ENCODE data around the gene GPNMB. TPM values are rescaled to one million over a fixed set of nuclear protein-coding genes. Genes with fewer than 3 reads are reported as not detected.

Gene GPNMB
- total RNA-seq, 4 donors from 2014 or later = 48.1 to 136 (median 70.4) TPM

GRCh38 chr7:23234569-23235296, 11.8 kb upstream of the GPNMB start:
- Histone ChIP-seq H3K36me3 (no peaks in the 10 kb centered on the region), H3K9me3 (no peaks in the 10 kb centered on the region), H3K4me3 (no peak overlapping the region), H3K27ac (no peak overlapping the region), H3K27me3 (no peaks in the 10 kb centered on the region), H3K4me1 (no peaks in the 10 kb centered on the region)
- ATAC-seq = no peak
- TF ChIP-seq EP300 (IDR thresholded peaks at IDR 0.05) = no peak
- no peak for TF ChIP-seq POLR2A (IDR thresholded peaks at IDR 0.05)
- TF ChIP-seq CTCF (IDR thresholded peaks at IDR 0.05) = no peak
- no peak for TF ChIP-seq POLR2AphosphoS5 (IDR thresholded peaks at IDR 0.05)
- WGBS, 2 donors (ENCODE audit: low coverage in 1 of 2) = 86 to 88% methylated on average over 7 of the region's 9 CpGs

GRCh38 chr7:23235813-23236221, 10.8 kb upstream of the GPNMB start:
- Histone ChIP-seq H3K4me1 (no peaks in the 10 kb centered on the region), H3K27ac (no peak overlapping the region), H3K27me3 (no peaks in the 10 kb centered on the region), H3K9me3 (no peaks in the 10 kb centered on the region), H3K4me3 (no peak overlapping the region), H3K36me3 (no peaks in the 10 kb centered on the region)
- TF ChIP-seq POLR2AphosphoS5 (IDR thresholded peaks at IDR 0.05) = no peak
- no peak for TF ChIP-seq POLR2A (IDR thresholded peaks at IDR 0.05)
- WGBS, 2 donors (ENCODE audit: low coverage in 1 of 2) = 60 to 65% methylated on average over 6 of the region's 6 CpGs
- ATAC-seq = peak; percentile 75

- no peak for ATAC-seq
- 90 to 96% methylated on average over 3 of the region's 3 CpGs for WGBS, 2 donors (ENCODE audit: low coverage in 1 of 2)
Measured at GRCh38 chr7:23237000-23237399, 9.6 kb upstream of the GPNMB start.

GRCh38 chr7:23238983-23239652, 7.5 kb upstream of the GPNMB start:
- Histone ChIP-seq H3K27ac (no peak overlapping the region), H3K27me3 (no peaks in the 10 kb centered on the region), H3K36me3 (no peaks in the 10 kb centered on the region), H3K4me1 (peaks cover 0 to 13% (median 0%) of the 10 kb centered on the region in 3 donors), H3K9me3 (no peaks in the 10 kb centered on the region), H3K4me3 (no peak overlapping the region)
- ATAC-seq = no peak
- 94 to 96% methylated on average over 8 to 9 of the region's 11 CpGs for WGBS, 2 donors (ENCODE audit: low coverage in 1 of 2)
- TF ChIP-seq EP300 (IDR thresholded peaks at IDR 0.05) (no peak), POLR2A (IDR thresholded peaks at IDR 0.05) (no peak), POLR2AphosphoS5 (IDR thresholded peaks at IDR 0.05) (no peak), CTCF (IDR thresholded peaks at IDR 0.05) (no peak)

More at GRCh38 chr7:23237000-23237399, 9.6 kb upstream of the GPNMB start:
- H3K36me3 ChIP-seq = no peaks in the 10 kb centered on the region
- H3K27ac ChIP-seq = no peak overlapping the region
- TF ChIP-seq CTCF (IDR thresholded peaks at IDR 0.05) (no peak), EP300 (IDR thresholded peaks at IDR 0.05) (no peak), POLR2AphosphoS5 (IDR thresholded peaks at IDR 0.05) (no peak)
- H3K27me3 ChIP-seq = no peaks in the 10 kb centered on the region
- H3K9me3 ChIP-seq = no peaks in the 10 kb centered on the region
- no peak overlapping the region for H3K4me3 ChIP-seq
- H3K4me1 ChIP-seq = no peaks in the 10 kb centered on the region

- WGBS, 2 donors (ENCODE audit: low coverage in 1 of 2) = 66 to 71% methylated on average over 3 to 4 of the region's 5 CpGs
- H3K27me3 ChIP-seq = no peaks in the 10 kb centered on the region
- no peak for ATAC-seq
- no peaks in the 10 kb centered on the region for H3K9me3 ChIP-seq
- H3K36me3 ChIP-seq = no peaks in the 10 kb centered on the region
- no peak overlapping the region for H3K27ac ChIP-seq
- H3K4me1 ChIP-seq = peaks cover 0 to 13% (median 0%) of the 10 kb centered on the region in 3 donors
- no peak overlapping the region for H3K4me3 ChIP-seq
- TF ChIP-seq CTCF (IDR thresholded peaks at IDR 0.05) (no peak), POLR2AphosphoS5 (IDR thresholded peaks at IDR 0.05) (no peak)
Measured at GRCh38 chr7:23239698-23240097, 6.9 kb upstream of the GPNMB start.

All from gastroesophageal sphincter (tissue), 4 donors.